A673 (cell line): Measurements from ENCODE around the gene SORBS2. TPM values are rescaled to one million over a fixed set of nuclear protein-coding genes. Genes with fewer than 3 reads are reported as not detected.
A peak's percentile ranks its signal among the peaks of the same experiment; 100 is the strongest.

Experiments used
- BruUV-seq: library from RNA; stranded (reverse); fragments of 400-500 nt; replicated peaks from 2 replicates; lab custom pipeline; 2021; lab: Mats Ljungman, UMichigan
- CTCF ChIA-PET: fragments of 300-600 bp; sonication (Branson Sonifier 250); formaldehyde crosslinking; loops from one replicate; lab custom pipeline; 2022; ENCODE audit warnings: antibody characterized with exemption; lab: Charles Lee
- POLR2A ChIA-PET: fragments of 300-600 bp; sonication (Branson Sonifier 250); formaldehyde crosslinking; loops from one replicate; lab custom pipeline; 2022; ENCODE audit warnings: antibody characterized with exemption; ENCODE audit not compliant: low non-redundant PET; lab: Charles Lee
- DNase-seq: peaks from one replicate; pipeline ENCODE4 v3.0.0-alpha.2; 2015; ENCODE audit warnings: low spot score
- H3K27ac ChIP-seq: fragments of 200-600 bp; sonication (generic); 2 replicates; pipeline ENCODE4 v1.5.1; 2016; ENCODE audit warnings: mixed run types, low read depth, mild to moderate bottlenecking, mixed read lengths, antibody characterized with exemption, low read length; ENCODE audit not compliant: poor library complexity, severe bottlenecking
- H3K27me3 ChIP-seq: fragments of 200-600 bp; sonication (generic); replicated peaks from 2 replicates; pipeline ENCODE4 v1.6.1; 2017; ENCODE audit warnings: mixed run types, low read depth, mild to moderate bottlenecking, mixed read lengths, antibody characterized with exemption, low read length; ENCODE audit not compliant: insufficient read depth, poor library complexity
- H3K36me3 ChIP-seq: fragments of 200-600 bp; sonication (generic); 2 replicates; pipeline ENCODE4 v1.6.1; 2016; ENCODE audit warnings: mixed run types, mild to moderate bottlenecking, mixed read lengths, antibody characterized with exemption, low read length; ENCODE audit not compliant: insufficient read depth, poor library complexity, severe bottlenecking
- H3K4me1 ChIP-seq: fragments of 200-600 bp; sonication (generic); 2 replicates; pipeline ENCODE4 v1.6.1; 2017; ENCODE audit warnings: mixed run types, mild to moderate bottlenecking, mixed read lengths, antibody characterized with exemption, low read length; ENCODE audit not compliant: insufficient read depth, poor library complexity, severe bottlenecking
- H3K4me3 ChIP-seq: fragments of 200-600 bp; sonication (generic); 2 replicates; pipeline ENCODE4 v1.5.1; 2016; ENCODE audit warnings: low read depth, mixed run types, mild to moderate bottlenecking, mixed read lengths, low read length; ENCODE audit not compliant: poor library complexity, severe bottlenecking
- H3K9me3 ChIP-seq: fragments of 200-600 bp; sonication (generic); 2 replicates; pipeline ENCODE4 v1.6.1; 2016; ENCODE audit warnings: mixed run types, low read depth, mild to moderate bottlenecking, mixed read lengths, antibody characterized with exemption, low read length; ENCODE audit not compliant: poor library complexity, severe bottlenecking
- CTCF ChIP-seq: fragments of 300-800, 200-600 bp; sonication (generic); conservative IDR thresholded peaks from 2 replicates; pipeline ENCODE4 v1.5.1; 2017; ENCODE audit warnings: low read depth, mild to moderate bottlenecking, antibody characterized with exemption, low read length, moderate library complexity, mixed read lengths
- EZH2 ChIP-seq: fragments of 200-600 bp; sonication (generic); IDR thresholded peaks from 2 replicates; pipeline ENCODE4 v1.6.1; 2017; ENCODE audit warnings: borderline replicate concordance, low read depth, mild to moderate bottlenecking, mixed read lengths, antibody characterized with exemption, low read length; ENCODE audit not compliant: poor library complexity, severe bottlenecking
- intact Hi-C: fragments of 100-400 bp; cut with micrococcal nuclease; formaldehyde crosslinking; loops from one replicate; pipeline ENCODE4 v1.10.0; 2022; ENCODE audit not compliant: unreplicated experiment
- total RNA-seq: library from RNA; stranded (reverse); gene quantifications from 2 replicates; pipeline ENCODE4 v1.2.3, GENCODE V29; 2021

The SORBS2 gene
- total RNA-seq, 1 experiment from 2014 or later, result not detected

- CTCF ChIA-PET, result no interaction called here
- no peak overlapping the region for H3K27ac ChIP-seq
- H3K9me3 ChIP-seq, result no peaks in the 10 kb centered on the region
- peaks cover 82% of the 10 kb centered on the region for H3K27me3 ChIP-seq
- no peak for DNase-seq
- BruUV-seq, result no TSS peak
- H3K4me1 ChIP-seq, result no peaks in the 10 kb centered on the region
- intact Hi-C loops, result no loop called here
- peak overlapping the region; percentile 45 for H3K4me3 ChIP-seq
- POLR2A ChIA-PET, result interaction anchor here (0.5 kb wide), 1 partner anchor 60 kb away, joined by 4 read pairs; no protein-coding TSS in a partner anchor
- H3K36me3 ChIP-seq, result no peaks in the 10 kb centered on the region
- TF ChIP-seq EZH2, result no peak
- TF ChIP-seq CTCF, result no peak
These were observed 276.2 kb downstream of the SORBS2 start for GRCh38 chr4:185535612-185536410.
